Neuron (in vitro differentiated cells): ENCODE data around the gene SLC11A1.

Source experiments
- H2AFZ ChIP-seq: one replicate; pipeline ENCODE4 v1.6.1; 2013; ENCODE audit warnings: low read depth, mild to moderate bottlenecking, inconsistent platforms, low read length, moderate library complexity
- H3K27me3 ChIP-seq: one replicate; pipeline ENCODE4 v1.6.1; 2013; ENCODE audit warnings: low read length; ENCODE audit not compliant: insufficient read depth
- H3K36me3 ChIP-seq: one replicate; pipeline ENCODE4 v1.6.1; 2013; ENCODE audit warnings: low read length; ENCODE audit not compliant: insufficient read depth
- H3K4me1 ChIP-seq: one replicate; pipeline ENCODE4 v1.6.1; 2013; ENCODE audit warnings: low read length; ENCODE audit not compliant: insufficient read depth
- H3K4me3 ChIP-seq: 2 replicates; pipeline ENCODE4 v1.5.1; 2013; ENCODE audit warnings: mild to moderate bottlenecking, low read length, moderate library complexity
- H3K9me3 ChIP-seq: one replicate; pipeline ENCODE4 v1.6.1; 2013; ENCODE audit warnings: low read length

SLC11A1 gene

GRCh38 chr2:218371983-218372350 lies 10.1 kb upstream of the SLC11A1 start:
- Histone ChIP-seq H3K4me3 (no peak overlapping the region), H3K27me3 (peaks cover 28% of the 10 kb centered on the region), H2AFZ (no peak overlapping the region), H3K36me3 (no peaks in the 10 kb centered on the region), H3K4me1 (no peaks in the 10 kb centered on the region), H3K9me3 (peaks cover 4% of the 10 kb centered on the region)

DNA sequence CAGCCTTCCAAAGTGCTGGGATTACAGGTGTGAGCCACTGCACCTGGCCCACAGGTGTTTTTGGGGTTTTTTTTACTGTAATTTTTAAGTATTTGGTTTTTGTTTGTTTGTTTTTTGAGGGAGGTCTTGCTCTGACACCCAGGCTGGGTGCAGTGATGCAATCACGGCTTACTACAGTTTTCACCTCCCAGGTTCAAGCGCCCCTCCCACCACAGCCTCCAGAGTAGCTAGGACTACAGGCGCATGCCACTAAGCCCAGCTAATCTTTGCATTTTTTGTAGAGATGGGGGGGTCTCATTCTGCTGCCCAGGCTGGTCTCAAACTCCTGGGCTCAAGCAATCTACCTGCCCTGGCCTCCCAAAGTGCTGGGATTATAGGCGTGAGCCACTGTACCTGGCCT lies 7.3 kb upstream of the SLC11A1 start:
- no peak overlapping the region for H3K4me3 ChIP-seq
- no peaks in the 10 kb centered on the region for H3K9me3 ChIP-seq
- H3K4me1 ChIP-seq: no peaks in the 10 kb centered on the region
- H3K36me3 ChIP-seq: no peaks in the 10 kb centered on the region
- peaks cover 10% of the 10 kb centered on the region for H3K27me3 ChIP-seq
- no peak overlapping the region for H2AFZ ChIP-seq

- H3K9me3 ChIP-seq: no peaks in the 10 kb centered on the region
- H3K36me3 ChIP-seq: no peaks in the 10 kb centered on the region
- H3K4me1 ChIP-seq: no peaks in the 10 kb centered on the region
- H3K4me3 ChIP-seq: no peak overlapping the region
- peaks cover 8% of the 10 kb centered on the region for H3K27me3 ChIP-seq
- H2AFZ ChIP-seq: no peak overlapping the region
Measured at GRCh38 chr2:218375212-218375611, 6.9 kb upstream of the SLC11A1 start.

GRCh38 chr2:218378053-218378452 lies 4.0 kb upstream of the SLC11A1 start:
- Histone ChIP-seq H3K4me3 (no peak overlapping the region), H3K4me1 (no peaks in the 10 kb centered on the region), H2AFZ (no peak overlapping the region), H3K36me3 (no peaks in the 10 kb centered on the region), H3K9me3 (no peaks in the 10 kb centered on the region), H3K27me3 (peaks cover 9% of the 10 kb centered on the region)

DNA sequence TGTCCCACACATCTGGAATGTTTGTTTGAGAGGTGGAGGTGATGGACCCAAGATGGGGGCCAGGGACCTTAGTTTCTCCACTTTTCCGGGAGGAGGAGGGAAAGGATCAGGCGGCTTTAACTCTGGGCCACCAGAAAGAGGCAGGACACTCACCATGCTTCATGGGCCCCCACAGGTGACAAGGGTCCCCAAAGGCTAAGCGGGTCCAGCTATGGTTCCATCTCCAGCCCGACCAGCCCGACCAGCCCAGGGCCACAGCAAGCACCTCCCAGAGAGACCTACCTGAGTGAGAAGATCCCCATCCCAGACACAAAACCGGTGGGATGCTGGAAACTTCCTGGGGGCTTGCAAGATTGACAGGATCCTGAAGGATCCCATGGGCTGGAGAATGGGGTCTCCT lies 712 bp downstream of the SLC11A1 start:
- no peaks in the 10 kb centered on the region for H3K4me1 ChIP-seq
- no peaks in the 10 kb centered on the region for H3K9me3 ChIP-seq
- peaks cover 19% of the 10 kb centered on the region for H3K27me3 ChIP-seq
- H3K4me3 ChIP-seq: no peak overlapping the region
- H3K36me3 ChIP-seq: no peaks in the 10 kb centered on the region
- no peak overlapping the region for H2AFZ ChIP-seq

- no peaks in the 10 kb centered on the region for H3K36me3 ChIP-seq
- no peaks in the 10 kb centered on the region for H3K9me3 ChIP-seq
- H3K27me3 ChIP-seq: peaks cover 19% of the 10 kb centered on the region
- no peaks in the 10 kb centered on the region for H3K4me1 ChIP-seq
- no peak overlapping the region for H3K4me3 ChIP-seq
- no peak overlapping the region for H2AFZ ChIP-seq
Measured at GRCh38 chr2:218383892-218384519, 1.9 kb downstream of the SLC11A1 start.

DNA sequence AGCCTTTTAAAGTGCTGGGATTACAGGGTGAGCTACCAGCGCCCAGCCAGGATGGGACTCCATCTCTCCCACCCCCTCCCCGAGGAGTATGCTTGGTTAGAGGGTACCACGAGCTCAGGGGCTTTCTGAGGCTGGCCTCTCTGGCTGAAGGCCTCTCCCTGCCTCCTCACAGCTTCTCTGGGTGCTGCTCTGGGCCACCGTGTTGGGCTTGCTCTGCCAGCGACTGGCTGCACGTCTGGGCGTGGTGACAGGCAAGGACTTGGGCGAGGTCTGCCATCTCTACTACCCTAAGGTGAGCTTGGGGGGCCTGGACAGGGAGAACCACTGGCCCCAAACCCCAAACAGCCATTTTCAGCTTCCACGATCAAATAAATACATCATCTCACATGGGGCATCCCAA lies 2.9 kb downstream of the SLC11A1 start:
- no peaks in the 10 kb centered on the region for H3K4me1 ChIP-seq
- no peaks in the 10 kb centered on the region for H3K9me3 ChIP-seq
- H2AFZ ChIP-seq: no peak overlapping the region
- H3K36me3 ChIP-seq: no peaks in the 10 kb centered on the region
- no peak overlapping the region for H3K4me3 ChIP-seq
- peaks cover 23% of the 10 kb centered on the region for H3K27me3 ChIP-seq

- no peaks in the 10 kb centered on the region for H3K36me3 ChIP-seq
- peaks cover 23% of the 10 kb centered on the region for H3K27me3 ChIP-seq
- H3K4me1 ChIP-seq: no peaks in the 10 kb centered on the region
- no peak overlapping the region for H3K4me3 ChIP-seq
- no peaks in the 10 kb centered on the region for H3K9me3 ChIP-seq
- no peak overlapping the region for H2AFZ ChIP-seq
Measured at GRCh38 chr2:218386505-218387368, 4.7 kb downstream of the SLC11A1 start.

DNA sequence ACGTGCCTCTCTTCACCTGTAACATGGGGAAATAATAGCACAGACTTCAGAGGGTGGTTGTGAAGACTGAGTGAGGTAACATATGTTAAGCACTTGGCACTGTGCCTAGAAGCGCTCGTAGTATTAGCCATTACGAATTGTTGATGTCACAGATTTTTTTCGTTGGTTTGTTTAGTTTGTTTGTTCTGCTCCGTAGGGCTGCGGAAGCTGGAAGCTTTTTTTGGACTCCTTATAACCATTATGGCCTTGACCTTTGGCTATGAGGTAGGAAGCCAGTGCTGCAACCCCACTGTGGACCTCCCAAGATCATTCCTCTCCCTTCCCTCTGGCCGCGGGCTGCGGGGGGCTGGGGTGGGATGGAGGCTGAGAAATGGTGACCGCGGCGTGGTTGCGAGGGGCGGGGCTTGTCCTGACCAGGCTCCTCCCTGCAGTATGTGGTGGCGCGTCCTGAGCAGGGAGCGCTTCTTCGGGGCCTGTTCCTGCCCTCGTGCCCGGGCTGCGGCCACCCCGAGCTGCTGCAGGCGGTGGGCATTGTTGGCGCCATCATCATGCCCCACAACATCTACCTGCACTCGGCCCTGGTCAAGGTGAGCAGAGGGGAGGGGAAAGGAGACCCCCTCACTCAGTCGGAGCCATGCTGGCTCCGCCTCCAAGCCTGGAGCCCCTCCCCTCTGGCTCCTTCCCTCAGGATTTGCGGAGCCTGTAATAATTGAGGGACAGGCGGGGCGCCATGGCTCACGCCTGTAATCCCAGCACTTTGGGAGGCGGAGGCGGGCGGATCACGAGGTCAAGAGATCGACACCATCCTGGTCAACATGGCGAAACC lies 5.5 kb downstream of the SLC11A1 start:
- Histone ChIP-seq H3K4me3 (no peak overlapping the region), H3K36me3 (no peaks in the 10 kb centered on the region), H3K27me3 (peaks cover 21% of the 10 kb centered on the region), H3K9me3 (no peaks in the 10 kb centered on the region), H2AFZ (no peak overlapping the region), H3K4me1 (no peaks in the 10 kb centered on the region)

- Histone ChIP-seq H3K36me3 (no peaks in the 10 kb centered on the region), H3K27me3 (peaks cover 17% of the 10 kb centered on the region), H3K9me3 (no peaks in the 10 kb centered on the region), H2AFZ (no peak overlapping the region), H3K4me1 (no peaks in the 10 kb centered on the region), H3K4me3 (no peak overlapping the region)
Measured at GRCh38 chr2:218389333-218390150, 7.5 kb downstream of the SLC11A1 start.

GRCh38 chr2:218391202-218391601 lies 9.1 kb downstream of the SLC11A1 start:
- peaks cover 17% of the 10 kb centered on the region for H3K27me3 ChIP-seq
- no peak overlapping the region for H3K4me3 ChIP-seq
- H3K4me1 ChIP-seq: no peaks in the 10 kb centered on the region
- no peaks in the 10 kb centered on the region for H3K36me3 ChIP-seq
- H2AFZ ChIP-seq: no peak overlapping the region
- no peaks in the 10 kb centered on the region for H3K9me3 ChIP-seq

GRCh38 chr2:218392459-218392858 lies 10.4 kb downstream of the SLC11A1 start:
- H3K4me1 ChIP-seq: peaks cover 11% of the 10 kb centered on the region
- peaks cover 16% of the 10 kb centered on the region for H3K27me3 ChIP-seq
- no peak overlapping the region for H2AFZ ChIP-seq
- H3K9me3 ChIP-seq: no peaks in the 10 kb centered on the region
- no peaks in the 10 kb centered on the region for H3K36me3 ChIP-seq
- H3K4me3 ChIP-seq: no peak overlapping the region
